ENCODE measurements around the gene AIMP2.
"Not testable (repeated sequence)": the region's sequence is repeated elsewhere in the genome, so short reads cannot be mapped to it uniquely, and the experiment has no call there.

Gene AIMP2

DNA sequence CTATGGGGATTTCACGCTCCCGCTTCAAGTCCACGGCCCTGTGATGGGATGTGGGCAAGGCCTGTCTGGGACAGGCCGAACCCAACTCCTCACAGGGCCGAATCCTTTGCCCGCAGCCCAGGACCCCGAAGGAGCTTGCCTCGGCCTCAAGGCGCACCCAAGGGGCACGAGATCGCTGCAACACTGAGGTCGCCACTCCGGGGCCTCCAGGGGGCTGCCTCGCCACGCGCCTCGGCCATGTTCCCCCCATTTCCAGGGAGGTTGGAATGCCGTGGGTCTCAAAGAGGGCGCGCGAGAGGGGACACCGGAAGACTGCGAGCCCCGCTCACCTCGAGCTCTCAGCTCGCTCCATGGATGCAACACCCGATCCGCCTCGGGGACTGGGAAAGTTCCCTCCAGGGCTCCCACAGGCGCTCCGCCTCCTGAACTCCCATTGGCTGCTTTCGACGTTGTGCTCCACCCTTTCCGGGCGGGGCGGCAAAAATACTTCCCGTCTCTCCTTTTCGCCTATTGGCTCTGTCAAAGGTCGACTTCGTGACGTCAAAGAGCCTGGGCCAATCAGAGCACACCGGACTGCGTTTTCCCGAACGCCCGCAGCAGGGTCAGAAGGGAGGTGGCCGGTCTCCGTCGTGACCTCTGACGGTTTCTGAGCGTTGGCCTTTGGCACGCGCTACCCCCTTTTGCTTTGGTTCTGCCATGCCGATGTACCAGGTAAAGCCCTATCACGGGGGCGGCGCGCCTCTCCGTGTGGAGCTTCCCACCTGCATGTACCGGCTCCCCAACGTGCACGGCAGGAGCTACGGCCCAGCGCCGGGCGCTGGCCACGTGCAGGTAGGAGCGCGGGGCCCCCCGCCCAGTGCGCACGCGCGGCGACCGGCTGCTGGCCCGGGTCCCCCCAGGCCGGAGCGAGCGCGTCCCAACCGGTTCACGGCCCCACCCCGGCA, at the start of gene AIMP2, which contains the start of gene PMS2:
Gene AIMP2, plus strand, starts transcription at position 605 of the 944 bp plus-strand sequence. Its CDS starts 92 bp downstream, at position 697.
Gene PMS2, minus strand, starts transcription at position 382 of the 944 bp plus-strand sequence. Its CDS starts 30 bp downstream, at position 352.
- DNase-seq (ENCODE audit: low read depth in 1 of 2, low spot score in 1 of 2): peak; percentile 91 to 98

GRCh38 chr7:5963205-5963604, 45.9 kb upstream of the AIMP2 start:
- DNase-seq (ENCODE audit: low read depth in 1 of 2, low spot score in 1 of 2): not testable (repeated sequence)

DNA sequence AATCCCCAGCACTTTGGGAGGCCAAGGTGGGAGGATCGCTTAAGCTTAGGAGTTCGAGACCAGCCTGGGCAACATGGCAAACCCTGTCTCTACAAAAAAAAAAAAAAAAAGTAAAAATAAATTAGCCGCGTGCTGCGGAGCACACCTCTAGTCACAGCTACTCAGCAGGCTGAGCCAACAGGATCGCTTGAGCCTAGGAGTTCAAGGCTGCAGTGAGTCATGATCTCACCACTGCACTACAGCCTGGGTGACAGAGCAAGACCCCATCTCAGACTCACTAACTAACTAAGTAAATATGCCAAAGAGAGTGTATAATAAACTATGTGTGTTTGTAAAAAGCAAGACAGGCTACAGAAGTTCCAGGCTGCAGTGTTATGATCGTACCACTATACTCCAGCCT, 45.3 kb upstream of the AIMP2 start:
- DNase-seq (ENCODE audit: low read depth in 1 of 2, low spot score in 1 of 2): not testable (repeated sequence)

- DNase-seq (ENCODE audit: low read depth in 1 of 2, low spot score in 1 of 2): not testable (repeated sequence)
Measured at GRCh38 chr7:5970347-5970911, 38.6 kb upstream of the AIMP2 start, which contains the start of gene RSPH10B. RSPH10B (minus strand) TSS chr7:5970689; CDS start chr7:5967116, 3,573 bp downstream.

- not testable (repeated sequence) for DNase-seq (ENCODE audit: low read depth in 1 of 2, low spot score in 1 of 2)
Measured at GRCh38 chr7:5973580-5973979, 35.5 kb upstream of the AIMP2 start.

GRCh38 chr7:5979680-5980314, 29.3 kb upstream of the AIMP2 start:
- DNase-seq (ENCODE audit: low read depth in 1 of 2, low spot score in 1 of 2): not testable (repeated sequence)

DNA sequence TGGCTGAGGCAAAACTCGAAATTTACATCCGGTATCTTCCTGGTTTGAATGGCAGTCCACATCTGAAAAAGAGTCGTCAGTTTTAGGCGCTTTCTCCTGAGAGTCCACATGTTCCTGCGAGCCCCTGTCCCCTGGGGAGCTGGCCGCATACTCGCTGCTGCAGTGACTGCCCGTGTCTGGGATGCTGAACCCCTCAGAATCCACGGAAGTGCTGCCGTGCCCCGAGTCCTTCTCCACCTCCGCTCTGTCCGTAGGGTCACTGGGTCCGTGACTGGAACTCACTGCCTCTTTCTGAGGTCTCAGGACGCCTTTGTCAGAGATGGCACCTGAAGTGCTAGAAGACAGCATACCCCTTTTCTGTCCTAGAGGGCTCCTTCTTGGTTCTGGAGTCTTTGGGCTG, 22.0 kb upstream of the AIMP2 start:
- DNase-seq (ENCODE audit: low read depth in 1 of 2, low spot score in 1 of 2): not testable (repeated sequence)

GRCh38 chr7:5997210-5997808, 11.8 kb upstream of the AIMP2 start:
- DNase-seq (ENCODE audit: low read depth in 1 of 2, low spot score in 1 of 2): no peak

DNA sequence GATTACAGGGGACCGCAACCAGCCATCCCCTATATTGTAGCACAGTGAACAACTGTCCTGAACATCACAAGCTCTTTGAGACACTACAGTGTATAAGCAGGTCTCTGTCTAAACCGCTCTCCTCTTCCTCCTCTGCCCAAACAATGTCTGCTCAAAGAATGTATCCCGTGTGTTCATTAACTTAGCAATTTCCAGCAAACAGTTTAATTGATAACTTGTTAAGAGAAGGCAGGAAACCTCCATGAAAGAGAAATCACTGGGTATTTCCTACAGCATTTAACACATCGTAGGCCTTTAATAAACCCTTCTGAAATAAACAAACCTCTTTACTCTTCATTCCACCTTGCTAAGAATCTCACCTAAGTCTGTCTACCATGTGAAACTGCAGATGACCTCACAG, 1.7 kb upstream of the AIMP2 start:
- DNase-seq (ENCODE audit: low read depth in 1 of 2, low spot score in 1 of 2): no peak

- DNase-seq (ENCODE audit: low read depth in 1 of 2, low spot score in 1 of 2): not testable (repeated sequence)
Measured at GRCh38 chr7:6007835-6008590, 1.1 kb upstream of the AIMP2 start.

DNA sequence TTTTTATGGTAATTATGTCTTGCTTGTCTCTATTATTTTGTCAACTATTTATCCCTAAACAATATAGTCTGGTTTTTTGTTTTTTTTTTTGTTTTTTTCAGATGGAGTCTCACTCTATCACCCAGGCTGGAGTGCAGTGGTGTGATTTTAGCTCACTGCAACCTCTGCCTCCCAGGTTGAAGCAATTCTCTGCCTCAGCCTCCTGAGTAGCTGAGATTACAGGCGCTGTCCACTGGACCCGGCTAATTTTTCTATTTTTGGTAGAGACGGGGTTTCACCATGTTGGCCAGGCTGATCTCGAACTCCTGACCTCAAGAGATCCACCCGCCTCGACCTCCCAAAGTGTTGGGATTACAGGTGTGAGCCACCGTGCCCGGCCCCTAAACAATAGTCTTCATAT, 1.3 kb downstream of the AIMP2 start:
- not testable (repeated sequence) for DNase-seq (ENCODE audit: low read depth in 1 of 2, low spot score in 1 of 2)

GRCh38 chr7:6011541-6011940, 2.5 kb downstream of the AIMP2 start:
- DNase-seq (ENCODE audit: low read depth in 1 of 2, low spot score in 1 of 2): no peak

DNA sequence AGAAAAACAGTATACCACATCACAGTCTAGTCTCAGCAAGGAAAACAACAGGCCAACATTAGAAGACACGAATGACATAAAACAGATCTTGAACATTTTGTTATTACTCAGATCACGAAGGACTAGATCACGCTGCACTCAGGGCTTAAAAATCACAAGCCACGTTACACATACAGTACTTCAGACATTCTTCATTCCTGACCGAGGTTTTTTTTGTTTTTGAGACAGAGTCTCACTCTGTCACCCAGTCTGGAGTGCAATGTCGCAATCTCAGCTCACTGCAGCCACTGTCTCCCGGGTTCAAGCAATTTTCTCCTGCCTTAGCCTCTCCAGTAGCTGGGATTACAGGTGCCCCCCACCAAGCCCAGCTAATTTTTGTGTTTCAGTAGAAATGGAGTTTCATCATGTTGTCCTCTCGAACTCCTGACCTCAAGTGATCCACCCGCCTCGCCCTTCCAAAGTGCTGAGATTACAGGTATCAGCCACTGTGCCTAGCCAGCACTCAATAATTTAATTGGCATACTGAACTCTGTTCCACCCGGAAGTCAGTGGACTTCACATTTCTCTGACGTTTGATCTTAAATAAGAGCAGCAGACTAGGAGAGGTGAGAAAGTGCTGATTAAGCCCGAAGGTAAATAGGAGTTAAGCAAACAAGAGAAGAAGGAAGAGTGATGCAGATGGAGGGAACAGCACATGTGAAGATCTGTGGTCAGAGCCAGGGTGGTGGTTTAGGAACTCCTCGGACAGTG, 3.5 kb downstream of the AIMP2 start:
- no peak for DNase-seq (ENCODE audit: low read depth in 1 of 2, low spot score in 1 of 2)

- DNase-seq (ENCODE audit: low read depth in 1 of 2, low spot score in 1 of 2): no peak
Measured at GRCh38 chr7:6015917-6016652, 7.0 kb downstream of the AIMP2 start.

- no peak for DNase-seq (ENCODE audit: low read depth in 1 of 2, low spot score in 1 of 2)
Measured at GRCh38 chr7:6016653-6016966, 7.5 kb downstream of the AIMP2 start.

DNA sequence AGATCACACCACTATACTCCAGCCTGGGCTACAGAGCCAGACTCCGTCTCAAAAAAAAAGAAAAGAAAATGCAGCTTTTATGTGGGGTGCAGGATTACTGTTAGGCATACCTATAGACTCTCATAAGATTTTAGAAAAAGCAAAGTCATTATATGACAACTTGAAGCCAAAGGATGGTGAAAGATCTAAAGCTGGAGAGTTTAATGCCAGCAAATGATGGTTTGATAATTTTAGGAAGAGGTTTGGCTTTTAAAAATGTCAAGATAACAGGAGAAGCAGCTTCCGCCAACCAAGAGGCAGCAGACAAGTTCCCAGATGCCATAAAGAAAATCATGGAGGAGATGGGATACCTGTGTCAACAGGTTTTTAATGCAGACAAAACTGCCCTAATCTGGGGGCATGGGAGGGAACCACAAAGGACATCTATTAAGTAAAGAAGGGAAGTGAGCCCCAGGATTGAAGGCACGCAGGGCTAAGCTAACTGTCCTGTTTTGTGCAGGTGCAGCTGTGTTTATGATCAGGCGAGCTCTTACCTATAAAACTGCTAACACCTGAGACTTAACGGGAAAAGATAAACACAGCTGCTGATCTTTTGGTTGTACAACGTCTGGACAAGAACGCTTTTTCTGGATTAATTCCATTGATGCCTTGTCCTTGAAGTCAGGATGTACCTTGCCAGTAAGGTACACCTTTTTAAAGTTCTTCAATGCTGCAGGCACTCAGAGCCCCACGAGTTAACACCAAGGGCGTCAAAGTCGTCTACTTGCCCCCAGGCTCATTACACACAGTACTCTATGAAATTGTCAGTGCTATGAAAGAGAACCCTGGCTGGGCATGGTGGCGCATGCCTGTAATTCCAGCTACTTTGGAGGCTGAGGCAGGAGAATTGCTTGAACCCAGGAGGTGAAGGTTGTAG, 11.6 kb downstream of the AIMP2 start:
- DNase-seq (ENCODE audit: low read depth in 1 of 2, low spot score in 1 of 2): no peak

DNA sequence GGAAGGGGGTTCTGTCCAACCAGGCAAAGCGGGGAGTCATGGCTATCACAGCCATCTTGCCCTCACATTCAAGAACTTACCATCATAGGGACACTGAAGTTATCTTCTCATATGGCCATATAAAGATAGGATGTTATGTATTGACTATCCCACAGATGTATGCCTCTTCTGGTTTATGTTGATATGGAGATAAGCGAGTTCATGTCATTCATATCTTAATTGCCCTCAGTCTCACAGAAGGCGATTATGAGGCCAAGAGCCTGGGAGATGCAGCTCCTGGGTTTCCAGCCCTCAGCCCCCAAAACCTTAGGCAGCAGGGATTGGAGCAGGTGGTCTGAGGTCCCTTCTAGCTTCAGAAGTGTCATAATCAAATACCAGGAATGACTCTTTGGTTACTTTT, 13.6 kb downstream of the AIMP2 start:
- no peak for DNase-seq (ENCODE audit: low read depth in 1 of 2, low spot score in 1 of 2)

GRCh38 chr7:6023974-6024435, 14.9 kb downstream of the AIMP2 start:
- DNase-seq (ENCODE audit: low read depth in 1 of 2, low spot score in 1 of 2): no peak

Data from activated CD4-positive, alpha-beta T cell treated with anti-CD3 and anti-CD28 coated beads, Interleukin-2, amount 50 U/mL, for 24 hours (primary cell).